ENCODE data around the gene FTSJ1.

DNA sequence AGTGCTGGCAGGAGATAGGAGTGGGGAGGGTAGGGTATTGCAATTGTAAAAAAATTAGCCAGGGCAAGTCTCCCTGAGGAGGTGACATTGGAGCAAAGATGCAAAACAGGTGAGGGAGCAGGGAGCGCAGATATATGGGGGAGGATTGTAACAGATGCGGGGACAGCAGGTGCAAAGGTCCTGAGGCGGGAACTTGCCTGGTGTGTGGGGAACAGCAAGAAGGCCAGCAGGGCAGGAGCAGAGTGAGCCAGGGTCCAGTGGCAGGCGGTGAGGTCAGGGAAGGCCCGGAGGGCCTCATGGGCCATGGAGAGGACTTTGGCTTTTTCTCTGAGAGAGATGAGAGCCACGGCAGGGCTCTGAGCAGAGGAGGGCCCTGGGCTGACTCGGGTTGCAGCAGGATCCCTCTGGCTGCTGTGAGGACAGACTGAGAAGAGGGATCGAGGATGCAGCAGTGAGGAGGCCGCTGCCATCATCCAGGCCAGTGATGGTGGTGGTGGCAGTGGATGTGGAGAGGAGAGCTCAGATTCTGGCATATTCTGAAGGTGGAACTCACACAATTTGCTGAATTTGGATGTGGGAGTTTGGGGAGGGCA is 39.0 kb downstream of the FTSJ1 start:
- TF ChIP-seq, protein P1, sequence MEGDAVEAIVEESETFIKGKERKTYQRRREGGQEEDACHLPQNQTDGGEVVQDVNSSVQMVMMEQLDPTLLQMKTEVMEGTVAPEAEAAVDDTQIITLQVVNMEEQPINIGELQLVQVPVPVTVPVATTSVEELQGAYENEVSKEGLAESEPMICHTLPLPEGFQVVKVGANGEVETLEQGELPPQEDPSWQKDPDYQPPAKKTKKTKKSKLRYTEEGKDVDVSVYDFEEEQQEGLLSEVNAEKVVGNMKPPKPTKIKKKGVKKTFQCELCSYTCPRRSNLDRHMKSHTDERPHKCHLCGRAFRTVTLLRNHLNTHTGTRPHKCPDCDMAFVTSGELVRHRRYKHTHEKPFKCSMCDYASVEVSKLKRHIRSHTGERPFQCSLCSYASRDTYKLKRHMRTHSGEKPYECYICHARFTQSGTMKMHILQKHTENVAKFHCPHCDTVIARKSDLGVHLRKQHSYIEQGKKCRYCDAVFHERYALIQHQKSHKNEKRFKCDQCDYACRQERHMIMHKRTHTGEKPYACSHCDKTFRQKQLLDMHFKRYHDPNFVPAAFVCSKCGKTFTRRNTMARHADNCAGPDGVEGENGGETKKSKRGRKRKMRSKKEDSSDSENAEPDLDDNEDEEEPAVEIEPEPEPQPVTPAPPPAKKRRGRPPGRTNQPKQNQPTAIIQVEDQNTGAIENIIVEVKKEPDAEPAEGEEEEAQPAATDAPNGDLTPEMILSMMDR (IDR thresholded peaks at IDR 0.05) = no peak
- TF ChIP-seq POLR2AphosphoS5 (IDR thresholded peaks at IDR 0.05) = no peak
- TF ChIP-seq POLR2A (IDR thresholded peaks at IDR 0.05) = no peak
- TF ChIP-seq EP300 (IDR thresholded peaks at IDR 0.05) = no peak

Data from stomach (tissue), 4 donors.